ENCODE data around the gene ENPEP. TPM values are rescaled to one million over a fixed set of nuclear protein-coding genes. Genes with fewer than 3 reads are reported as not detected.

ENPEP gene
- total and polyA plus RNA-seq, 10 of the 15 experiments (the other 5 are each of a cell fraction or from before 2014, with no cell fraction given) = 0.03 TPM; not detected in 9

DNA sequence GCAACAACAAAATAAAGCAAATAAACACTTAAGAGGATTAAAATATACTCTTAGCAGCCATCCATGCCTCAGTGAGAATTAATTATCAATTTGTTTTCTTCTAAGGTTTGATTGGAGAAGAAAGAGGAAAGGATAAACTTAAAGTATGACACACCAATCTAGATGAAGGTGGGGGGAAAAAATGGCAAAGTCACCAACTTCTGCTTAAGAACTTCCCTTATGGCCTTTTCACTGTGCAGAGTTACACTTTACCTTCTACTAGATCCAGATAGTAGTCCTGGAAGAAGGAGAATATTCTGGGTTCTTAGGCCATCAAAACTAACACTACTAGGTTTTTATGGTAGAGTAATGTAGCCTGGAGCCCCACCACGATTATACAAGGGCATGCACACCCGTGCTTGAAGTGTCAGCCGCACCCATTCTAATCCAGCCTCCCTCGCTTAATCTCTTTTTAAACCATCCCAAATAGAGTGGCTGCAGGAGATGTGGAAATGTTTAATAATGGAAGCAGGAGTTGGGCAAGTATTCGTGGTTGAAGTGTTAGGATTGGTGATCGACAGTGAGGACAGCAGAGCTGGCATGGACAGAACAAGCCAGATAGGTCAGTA lies 14.1 kb downstream of the ENPEP start (continued):
- TF ChIP-seq IRF4 (IDR thresholded peaks at IDR 0.05; ENCODE audit: low read depth, low read length) = no peak
- TF ChIP-seq CHD2 (IDR thresholded peaks at IDR 0.05; ENCODE audit: borderline replicate concordance, low read depth, low read length) = no peak

DNA sequence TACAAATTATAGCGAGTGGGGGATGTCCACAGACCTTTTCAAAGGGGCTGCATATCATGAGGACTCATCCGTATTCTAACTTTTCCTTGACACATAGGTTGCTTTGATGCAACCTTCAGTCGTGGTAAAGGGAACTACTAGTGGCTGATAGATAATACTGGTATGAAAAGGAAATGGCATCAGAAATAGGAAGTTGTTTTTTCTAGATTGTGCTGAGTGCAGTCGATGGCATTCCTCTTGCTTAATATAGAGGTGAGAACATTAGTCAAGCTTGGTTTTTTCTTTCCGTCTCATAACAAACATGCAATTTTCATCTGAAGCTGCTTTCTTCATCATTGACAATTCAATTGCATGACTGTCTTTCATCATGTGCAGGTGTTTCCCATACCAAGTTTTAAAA lies 16.6 kb downstream of the ENPEP start:
- no peak for TF ChIP-seq POLR2AphosphoS5 (IDR thresholded peaks at IDR 0.05; ENCODE audit: low read length)
- TF ChIP-seq, protein P1, sequence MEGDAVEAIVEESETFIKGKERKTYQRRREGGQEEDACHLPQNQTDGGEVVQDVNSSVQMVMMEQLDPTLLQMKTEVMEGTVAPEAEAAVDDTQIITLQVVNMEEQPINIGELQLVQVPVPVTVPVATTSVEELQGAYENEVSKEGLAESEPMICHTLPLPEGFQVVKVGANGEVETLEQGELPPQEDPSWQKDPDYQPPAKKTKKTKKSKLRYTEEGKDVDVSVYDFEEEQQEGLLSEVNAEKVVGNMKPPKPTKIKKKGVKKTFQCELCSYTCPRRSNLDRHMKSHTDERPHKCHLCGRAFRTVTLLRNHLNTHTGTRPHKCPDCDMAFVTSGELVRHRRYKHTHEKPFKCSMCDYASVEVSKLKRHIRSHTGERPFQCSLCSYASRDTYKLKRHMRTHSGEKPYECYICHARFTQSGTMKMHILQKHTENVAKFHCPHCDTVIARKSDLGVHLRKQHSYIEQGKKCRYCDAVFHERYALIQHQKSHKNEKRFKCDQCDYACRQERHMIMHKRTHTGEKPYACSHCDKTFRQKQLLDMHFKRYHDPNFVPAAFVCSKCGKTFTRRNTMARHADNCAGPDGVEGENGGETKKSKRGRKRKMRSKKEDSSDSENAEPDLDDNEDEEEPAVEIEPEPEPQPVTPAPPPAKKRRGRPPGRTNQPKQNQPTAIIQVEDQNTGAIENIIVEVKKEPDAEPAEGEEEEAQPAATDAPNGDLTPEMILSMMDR (IDR thresholded peaks at IDR 0.05 in 2 of 3, conservative IDR thresholded peaks at IDR 0.05 in 1 of 3; ENCODE audit: control insufficient read depth in 2 of 3, extremely low read depth in 1 of 3, insufficient read depth in 1 of 3, low read depth in 3 of 3, low read length in 3 of 3) = no peak
- no peak for TF ChIP-seq CREB1 (IDR thresholded peaks at IDR 0.05; ENCODE audit: low read depth)
- TF ChIP-seq WRNIP1 (IDR thresholded peaks at IDR 0.05; ENCODE audit: borderline replicate concordance, low read depth, low read length) = no peak
- no peak for TF ChIP-seq SREBF1 (IDR thresholded peaks at IDR 0.05; ENCODE audit: low read length)
- TF ChIP-seq NFYA (IDR thresholded peaks at IDR 0.05; ENCODE audit: borderline replicate concordance, low read depth, low read length) = no peak
- TF ChIP-seq RCOR1 (conservative IDR thresholded peaks at IDR 0.05; ENCODE audit: low read depth, low read length) = no peak
- no peak for TF ChIP-seq ZNF622 (IDR thresholded peaks at IDR 0.05)
- no peak for TF ChIP-seq RBBP5 (conservative IDR thresholded peaks at IDR 0.05)
- TF ChIP-seq ETV6 (conservative IDR thresholded peaks at IDR 0.05 in 1 of 2, IDR thresholded peaks at IDR 0.05 in 1 of 2; ENCODE audit: borderline replicate concordance in 1 of 2, low read depth in 1 of 2) = no peak
- POLR2A ChIA-PET = no interaction called here
- intact Hi-C loops (cut with micrococcal nuclease; ENCODE audit: unreplicated experiment) (no loop called here), in situ Hi-C loops (cut with MboI) (no loop called here)
- Histone ChIP-seq H3K4me1 (ENCODE audit: control insufficient read depth, insufficient read depth, low read length) (no peaks in the 10 kb centered on the region), H3K79me2 (ENCODE audit: control insufficient read depth, insufficient read depth, low read length) (no peaks in the 10 kb centered on the region), H3K4me3 (no peak overlapping the region), H4K20me1 (ENCODE audit: control insufficient read depth, insufficient read depth) (no peaks in the 10 kb centered on the region), H3K36me3 (ENCODE audit: control insufficient read depth in 2 of 2, insufficient read depth in 2 of 2, low read length in 1 of 2) (no peaks in the 10 kb centered on the region), H3K27me3 (replicated peaks in 1 of 2; ENCODE audit: control insufficient read depth in 2 of 2, insufficient read depth in 2 of 2, low read length in 1 of 2) (no peaks in the 10 kb centered on the region), H3K27ac (ENCODE audit: control insufficient read depth, insufficient read depth) (no peak overlapping the region), H3K4me2 (ENCODE audit: control insufficient read depth, insufficient read depth) (no peak overlapping the region; the same call in 1 of the 2 replicates), H2AFZ (ENCODE audit: control insufficient read depth, low read depth, low read length) (no peak overlapping the region), H3K9ac (ENCODE audit: control insufficient read depth, insufficient read depth, low read length) (no peak overlapping the region), H3K9me3 (replicated peaks; ENCODE audit: control insufficient read depth, insufficient read depth, low read length) (no peaks in the 10 kb centered on the region)
- SMC1A ChIA-PET (ENCODE audit: uncharacterized antibody, unreplicated experiment) = interaction anchor here (1.1 kb wide), 1 partner anchor 22 kb away, joined by 3 read pairs; no protein-coding TSS in a partner anchor
- CTCF ChIA-PET = interaction anchor here (1.2 kb wide), 1 partner anchor 9 kb away, joined by 3 read pairs; no protein-coding TSS in a partner anchor
- DNase-seq (ENCODE audit: low read depth, low spot score) (no peak), ATAC-seq (no peak), FAIRE-seq (no peak)
- WGBS (ENCODE audit: insufficient coverage, insufficient replicate concordance, low lambda C conversion rate, missing lambda C conversion rate) = 53% methylated on average over 5 of the region's 5 CpGs
- RAD21 ChIA-PET (ENCODE audit: unreplicated experiment) = no interaction called here
- no TSS peak for BruUV-seq (replicated peaks)

All from GM12878 (cell line).